ENCODE measurements around the gene PROZ. TPM values are rescaled to one million over a fixed set of nuclear protein-coding genes. Genes with fewer than 3 reads are reported as not detected.

The PROZ gene
- total RNA-seq, 3 donors from 2014 or later (not counting 1 experiment from before 2014, with no cell fraction given), result 0.82 TPM; not detected in 2

- Histone ChIP-seq H3K36me3 (ENCODE audit: control insufficient read depth, insufficient read depth, low read length) (no peaks in the 10 kb centered on the region), H3K4me1 (ENCODE audit: control insufficient read depth, insufficient read depth, low read length) (no peaks in the 10 kb centered on the region), H3K9me3 (ENCODE audit: control insufficient read depth, insufficient read depth, low read length) (no peaks in the 10 kb centered on the region), H3K4me3 (ENCODE audit: low read length) (no peak overlapping the region), H3K27ac (ENCODE audit: low read length) (no peak overlapping the region), H3K27me3 (ENCODE audit: control insufficient read depth, insufficient read depth, low read length) (no peaks in the 10 kb centered on the region)
- peaks cover under 1 to 3% of the 10 kb centered on the region in 2 donors for H3K27me3 Mint-ChIP-seq (ENCODE audit: low read depth in 2 of 2)
- no peak overlapping the region for H3K4me3 Mint-ChIP-seq
- no peak for ATAC-seq
- no peak for TF ChIP-seq CTCF (IDR thresholded peaks at IDR 0.05)
- no peaks in the 10 kb centered on the region for H3K9me3 Mint-ChIP-seq
- H3K4me1 Mint-ChIP-seq, result no peaks in the 10 kb centered on the region
- 89% methylated on average over 16 of the region's 16 CpGs for WGBS (ENCODE audit: insufficient coverage)
- intact Hi-C loops (cut with micrococcal nuclease), result no loop called here
- no peak overlapping the region for H3K27ac Mint-ChIP-seq
- no peaks in the 10 kb centered on the region for H3K36me3 Mint-ChIP-seq
- no peak for DNase-seq
Observed at GRCh38 chr13:113138792-113139551, 19.5 kb upstream of the PROZ start.

DNA sequence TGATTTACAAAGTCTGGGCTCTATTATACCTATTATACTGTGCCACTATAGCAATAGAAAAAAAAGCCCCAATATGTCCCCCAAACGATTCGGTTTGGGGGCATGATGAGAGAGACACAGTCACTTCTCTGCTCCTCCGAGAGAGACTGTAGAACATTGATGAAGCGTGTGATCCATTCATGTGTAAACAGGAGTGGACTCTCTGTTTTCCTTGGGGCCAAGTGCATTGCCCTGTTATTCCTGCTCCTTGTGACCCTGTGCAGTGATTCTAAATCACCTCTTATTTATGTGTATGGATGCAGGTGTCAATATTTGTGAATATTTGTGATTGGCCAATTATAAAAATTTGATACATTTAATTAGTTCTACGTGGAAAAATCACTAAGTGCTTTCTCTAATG lies 18.9 kb upstream of the PROZ start:
- H3K27me3 Mint-ChIP-seq (ENCODE audit: low read depth in 2 of 2), result peaks cover 0 to 3% of the 10 kb centered on the region in 2 donors
- no peak overlapping the region for H3K27ac Mint-ChIP-seq
- Histone ChIP-seq H3K36me3 (ENCODE audit: control insufficient read depth, insufficient read depth, low read length) (no peaks in the 10 kb centered on the region), H3K9me3 (ENCODE audit: control insufficient read depth, insufficient read depth, low read length) (no peaks in the 10 kb centered on the region), H3K27ac (ENCODE audit: low read length) (no peak overlapping the region), H3K4me3 (ENCODE audit: low read length) (no peak overlapping the region), H3K27me3 (ENCODE audit: control insufficient read depth, insufficient read depth, low read length) (no peaks in the 10 kb centered on the region), H3K4me1 (ENCODE audit: control insufficient read depth, insufficient read depth, low read length) (no peaks in the 10 kb centered on the region)
- no peaks in the 10 kb centered on the region for H3K9me3 Mint-ChIP-seq
- no peaks in the 10 kb centered on the region for H3K36me3 Mint-ChIP-seq
- no peaks in the 10 kb centered on the region for H3K4me1 Mint-ChIP-seq
- whole genome bisulfite sequencing (ENCODE audit: insufficient coverage), result 85% methylated on average over 4 of the region's 5 CpGs
- intact Hi-C loops (cut with micrococcal nuclease), result no loop called here
- ATAC-seq (no peak), DNase-seq (no peak)
- TF ChIP-seq CTCF (IDR thresholded peaks at IDR 0.05), result no peak
- no peak overlapping the region for H3K4me3 Mint-ChIP-seq

- no peaks in the 10 kb centered on the region for H3K27me3 ChIP-seq (ENCODE audit: control insufficient read depth, insufficient read depth, low read length)
- Mint-ChIP-seq H3K9me3 (no peaks in the 10 kb centered on the region), H3K4me3 (no peak overlapping the region), H3K36me3 (no peaks in the 10 kb centered on the region), H3K27me3 (ENCODE audit: low read depth in 2 of 2) (peaks cover 0 to 5% of the 10 kb centered on the region in 2 donors), H3K4me1 (no peaks in the 10 kb centered on the region), H3K27ac (no peak overlapping the region)
- H3K36me3 ChIP-seq (ENCODE audit: control insufficient read depth, insufficient read depth, low read length), result no peaks in the 10 kb centered on the region
- H3K4me1 ChIP-seq (ENCODE audit: control insufficient read depth, insufficient read depth, low read length), result no peaks in the 10 kb centered on the region
- TF ChIP-seq CTCF (IDR thresholded peaks at IDR 0.05), result no peak
- H3K4me3 ChIP-seq (ENCODE audit: low read length), result no peak overlapping the region
- H3K9me3 ChIP-seq (ENCODE audit: control insufficient read depth, insufficient read depth, low read length), result no peaks in the 10 kb centered on the region
- ATAC-seq (no peak), DNase-seq (no peak)
- WGBS (ENCODE audit: insufficient coverage), result 93% methylated on average over 26 of the region's 26 CpGs
- H3K27ac ChIP-seq (ENCODE audit: low read length), result no peak overlapping the region
- intact Hi-C loops (cut with micrococcal nuclease), result no loop called here
Observed at GRCh38 chr13:113140677-113141600, 17.5 kb upstream of the PROZ start.
